Measurements from ENCODE around the gene GFM1.

Gene GFM1

GRCh38 chr3:158649791-158650190, 5.5 kb downstream of the GFM1 start:
- TF ChIP-seq, protein P1, sequence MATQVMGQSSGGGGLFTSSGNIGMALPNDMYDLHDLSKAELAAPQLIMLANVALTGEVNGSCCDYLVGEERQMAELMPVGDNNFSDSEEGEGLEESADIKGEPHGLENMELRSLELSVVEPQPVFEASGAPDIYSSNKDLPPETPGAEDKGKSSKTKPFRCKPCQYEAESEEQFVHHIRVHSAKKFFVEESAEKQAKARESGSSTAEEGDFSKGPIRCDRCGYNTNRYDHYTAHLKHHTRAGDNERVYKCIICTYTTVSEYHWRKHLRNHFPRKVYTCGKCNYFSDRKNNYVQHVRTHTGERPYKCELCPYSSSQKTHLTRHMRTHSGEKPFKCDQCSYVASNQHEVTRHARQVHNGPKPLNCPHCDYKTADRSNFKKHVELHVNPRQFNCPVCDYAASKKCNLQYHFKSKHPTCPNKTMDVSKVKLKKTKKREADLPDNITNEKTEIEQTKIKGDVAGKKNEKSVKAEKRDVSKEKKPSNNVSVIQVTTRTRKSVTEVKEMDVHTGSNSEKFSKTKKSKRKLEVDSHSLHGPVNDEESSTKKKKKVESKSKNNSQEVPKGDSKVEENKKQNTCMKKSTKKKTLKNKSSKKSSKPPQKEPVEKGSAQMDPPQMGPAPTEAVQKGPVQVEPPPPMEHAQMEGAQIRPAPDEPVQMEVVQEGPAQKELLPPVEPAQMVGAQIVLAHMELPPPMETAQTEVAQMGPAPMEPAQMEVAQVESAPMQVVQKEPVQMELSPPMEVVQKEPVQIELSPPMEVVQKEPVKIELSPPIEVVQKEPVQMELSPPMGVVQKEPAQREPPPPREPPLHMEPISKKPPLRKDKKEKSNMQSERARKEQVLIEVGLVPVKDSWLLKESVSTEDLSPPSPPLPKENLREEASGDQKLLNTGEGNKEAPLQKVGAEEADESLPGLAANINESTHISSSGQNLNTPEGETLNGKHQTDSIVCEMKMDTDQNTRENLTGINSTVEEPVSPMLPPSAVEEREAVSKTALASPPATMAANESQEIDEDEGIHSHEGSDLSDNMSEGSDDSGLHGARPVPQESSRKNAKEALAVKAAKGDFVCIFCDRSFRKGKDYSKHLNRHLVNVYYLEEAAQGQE (IDR thresholded peaks at IDR 0.05; ENCODE audit: insufficient replicate concordance, low read depth) = no peak
- TF ChIP-seq POLR2AphosphoS5 (IDR thresholded peaks at IDR 0.05; ENCODE audit: low read depth) (no peak), CTCF (IDR thresholded peaks at IDR 0.05; ENCODE audit: insufficient read depth, low read length) (no peak), GABPA (IDR thresholded peaks at IDR 0.05; ENCODE audit: low read depth) (no peak), SPI1 (IDR thresholded peaks at IDR 0.05; ENCODE audit: borderline replicate concordance, low read depth) (no peak)
- H3K27ac ChIP-seq (replicated peaks) = no peak overlapping the region
- H3K27me3 ChIP-seq (ENCODE audit: insufficient read depth, poor library complexity, severe bottlenecking) = no peaks in the 10 kb centered on the region
- H3K4me3 ChIP-seq (replicated peaks; ENCODE audit: insufficient read depth, low read length) = no peak overlapping the region
- DNase-seq (ENCODE audit: low read depth in 1 of 2, low spot score in 1 of 2) = no peak

GRCh38 chr3:158651192-158651591, 6.9 kb downstream of the GFM1 start:
- TF ChIP-seq, protein P1 (IDR thresholded peaks at IDR 0.05; ENCODE audit: insufficient replicate concordance, low read depth) = no peak
- no peak for TF ChIP-seq POLR2AphosphoS5 (IDR thresholded peaks at IDR 0.05; ENCODE audit: low read depth)
- TF ChIP-seq CTCF (IDR thresholded peaks at IDR 0.05; ENCODE audit: insufficient read depth, low read length) = no peak
- no peak for TF ChIP-seq GABPA (IDR thresholded peaks at IDR 0.05; ENCODE audit: low read depth)
- no peak for TF ChIP-seq SPI1 (IDR thresholded peaks at IDR 0.05; ENCODE audit: borderline replicate concordance, low read depth)
- no peak for DNase-seq (ENCODE audit: low read depth in 1 of 2, low spot score in 1 of 2)
- Histone ChIP-seq H3K27ac (replicated peaks) (no peak overlapping the region), H3K4me3 (replicated peaks; ENCODE audit: insufficient read depth, low read length) (no peak overlapping the region), H3K27me3 (ENCODE audit: insufficient read depth, poor library complexity, severe bottlenecking) (no peaks in the 10 kb centered on the region)

- Histone ChIP-seq H3K27me3 (ENCODE audit: insufficient read depth, poor library complexity, severe bottlenecking) (no peaks in the 10 kb centered on the region), H3K27ac (replicated peaks) (no peak overlapping the region), H3K4me3 (replicated peaks; ENCODE audit: insufficient read depth, low read length) (no peak overlapping the region)
- no peak for DNase-seq (ENCODE audit: low read depth in 1 of 2, low spot score in 1 of 2)
- TF ChIP-seq CTCF (IDR thresholded peaks at IDR 0.05; ENCODE audit: insufficient read depth, low read length) = no peak
- TF ChIP-seq POLR2AphosphoS5 (IDR thresholded peaks at IDR 0.05; ENCODE audit: low read depth) = no peak
- no peak for TF ChIP-seq SPI1 (IDR thresholded peaks at IDR 0.05; ENCODE audit: borderline replicate concordance, low read depth)
- TF ChIP-seq, protein P1 (IDR thresholded peaks at IDR 0.05; ENCODE audit: insufficient replicate concordance, low read depth) = no peak
- no peak for TF ChIP-seq GABPA (IDR thresholded peaks at IDR 0.05; ENCODE audit: low read depth)
Measured at GRCh38 chr3:158652463-158652862, 8.1 kb downstream of the GFM1 start.

Data from HL-60 (cell line).